GM18511 (cell line): Measurements from ENCODE around the gene R3HDM2.

Experiments used
- ATAC-seq: cut with Tn5 transposase; IDR thresholded peaks from one replicate; pipeline ENCODE4 v1.9.1; 2021; ENCODE audit warnings: mild to moderate bottlenecking, moderate library complexity; ENCODE audit not compliant: unreplicated experiment

The R3HDM2 gene

DNA sequence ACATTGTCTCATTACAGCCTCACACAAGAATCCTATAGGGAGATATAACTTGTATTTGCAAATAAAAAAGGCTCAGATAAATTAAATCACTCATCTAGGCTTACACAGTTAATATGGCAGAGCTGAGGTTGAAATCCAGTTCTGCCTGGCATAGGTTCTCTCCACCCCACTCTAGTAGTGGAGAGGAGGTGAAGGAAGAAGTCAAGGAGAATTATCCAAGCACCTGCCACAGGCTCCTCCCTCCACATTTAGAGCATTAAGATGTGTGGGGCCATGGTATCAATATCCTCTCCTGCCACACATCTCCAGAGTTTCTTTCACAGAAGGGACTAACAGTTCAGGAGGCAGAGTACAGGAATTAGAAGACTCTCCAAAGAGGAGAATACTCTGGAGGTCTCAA lies 157.3 kb downstream of the R3HDM2 start:
- no peak for ATAC-seq

DNA sequence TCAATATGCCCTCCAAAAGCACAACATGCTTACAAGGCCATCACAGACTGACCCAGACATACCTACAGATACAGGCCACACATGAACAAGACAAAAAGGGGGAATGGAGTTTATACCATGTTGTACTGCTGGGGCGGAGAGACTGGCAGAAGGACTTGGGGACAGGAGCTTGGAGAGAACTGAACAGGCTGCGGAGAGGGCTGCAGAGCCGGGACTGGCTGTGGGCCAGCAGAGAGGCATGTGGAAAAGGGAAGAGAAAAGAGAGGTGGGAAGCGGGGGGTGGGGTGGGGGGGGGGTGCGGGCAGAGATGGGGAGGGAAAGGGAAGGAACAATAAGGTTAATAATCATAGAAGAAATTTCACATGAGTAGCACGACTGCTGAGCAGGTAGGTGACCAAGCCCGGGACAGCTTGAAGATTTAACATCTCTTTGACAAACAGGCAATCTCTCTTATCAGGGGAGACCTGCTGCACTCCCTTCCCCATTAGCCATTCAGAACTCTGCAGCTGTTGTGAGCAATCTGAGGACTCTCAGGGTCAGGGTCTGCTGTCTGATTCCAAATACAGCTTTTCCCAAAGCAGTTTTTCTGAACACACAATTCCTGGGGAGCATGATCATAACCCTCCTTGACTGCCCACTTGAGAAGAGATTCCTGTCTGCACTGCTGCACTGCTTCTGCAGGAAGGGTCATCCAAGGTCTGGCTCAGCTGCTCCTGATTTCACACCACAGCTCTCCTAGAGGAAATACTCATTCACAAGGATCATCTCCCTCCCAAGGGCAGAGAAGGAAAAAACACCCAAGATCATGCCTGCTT lies 158.3 kb downstream of the R3HDM2 start:
- no peak for ATAC-seq

DNA sequence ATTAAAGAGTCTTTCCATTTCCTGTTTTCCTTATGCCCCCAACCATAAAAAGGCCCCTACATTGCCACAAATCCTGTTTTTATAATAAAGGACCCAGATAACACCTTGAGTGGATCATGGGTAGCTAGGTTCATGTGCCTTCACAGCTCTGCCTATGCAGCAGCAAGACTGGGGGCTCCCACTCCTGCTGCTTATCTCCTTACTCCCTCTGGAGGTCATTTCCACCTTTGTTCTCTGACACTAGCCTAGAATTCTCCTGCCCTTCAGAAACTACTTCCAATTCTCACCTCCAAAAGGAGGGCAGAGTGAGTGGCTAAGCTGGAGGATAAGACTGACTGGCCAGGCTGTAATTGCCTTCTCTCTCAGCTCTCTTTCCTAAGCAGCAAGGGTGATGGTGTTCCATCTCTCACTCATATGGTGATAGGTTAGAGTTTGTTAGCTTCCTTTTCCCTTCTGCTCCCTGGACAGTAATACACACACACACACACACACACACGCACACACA lies 159.8 kb downstream of the R3HDM2 start:
- no peak for ATAC-seq

DNA sequence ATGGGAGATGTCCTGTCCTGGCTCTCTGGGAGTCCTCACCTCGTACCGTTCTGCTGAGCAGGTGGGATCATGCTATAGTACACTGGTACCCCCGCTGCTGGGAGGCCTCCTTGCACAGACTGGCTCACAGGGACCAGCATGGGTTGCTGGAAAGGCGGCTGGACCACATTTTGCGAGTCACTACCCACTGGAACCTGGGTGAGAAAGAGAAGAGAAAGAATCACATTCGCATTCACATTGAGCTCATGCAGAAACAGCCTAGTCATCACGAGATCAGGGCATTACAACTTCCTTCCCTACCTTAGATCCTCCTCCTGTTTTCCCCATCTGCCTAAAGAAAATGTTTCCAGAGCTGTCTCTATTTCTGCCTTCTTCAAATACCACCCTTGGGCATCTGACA lies 162.6 kb downstream of the R3HDM2 start:
- ATAC-seq: no peak

DNA sequence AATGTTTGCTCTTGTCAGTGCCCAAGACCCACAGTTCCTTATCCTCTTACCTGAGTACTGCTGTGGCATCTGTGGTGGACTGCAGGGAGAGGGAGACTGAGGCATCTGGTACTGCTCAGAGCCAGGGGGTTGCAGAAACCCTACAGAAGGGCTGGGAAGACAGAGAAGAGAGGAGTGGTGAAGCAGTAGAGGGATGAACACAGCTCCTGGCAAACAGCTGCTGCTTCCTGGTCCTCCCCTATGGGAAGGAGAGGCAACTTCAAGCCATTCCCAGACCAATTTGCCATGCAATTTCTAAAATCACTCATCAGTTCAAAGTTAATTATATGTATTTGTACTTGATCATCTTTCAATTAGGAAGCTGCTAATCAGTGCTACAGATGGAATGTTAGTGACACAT lies 164.2 kb downstream of the R3HDM2 start:
- no peak for ATAC-seq

DNA sequence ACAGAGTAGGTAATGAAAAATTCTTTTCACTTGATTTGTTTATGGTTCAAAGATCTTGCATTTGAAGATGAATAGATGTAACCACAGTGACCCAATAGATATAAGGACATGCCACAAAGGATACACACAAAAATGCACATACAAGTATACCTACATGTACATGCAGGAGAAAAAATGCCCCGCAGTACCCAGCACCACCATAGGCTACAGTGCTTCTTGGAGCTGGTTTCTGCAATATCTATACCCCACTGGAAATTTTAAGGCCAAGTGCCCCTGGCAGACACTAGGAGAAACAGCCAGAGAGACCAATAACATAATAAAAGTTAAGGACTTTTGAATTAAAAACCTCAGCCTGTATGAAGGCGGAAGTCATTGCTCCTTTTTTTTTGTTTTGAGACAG lies 167.7 kb downstream of the R3HDM2 start:
- no peak for ATAC-seq

DNA sequence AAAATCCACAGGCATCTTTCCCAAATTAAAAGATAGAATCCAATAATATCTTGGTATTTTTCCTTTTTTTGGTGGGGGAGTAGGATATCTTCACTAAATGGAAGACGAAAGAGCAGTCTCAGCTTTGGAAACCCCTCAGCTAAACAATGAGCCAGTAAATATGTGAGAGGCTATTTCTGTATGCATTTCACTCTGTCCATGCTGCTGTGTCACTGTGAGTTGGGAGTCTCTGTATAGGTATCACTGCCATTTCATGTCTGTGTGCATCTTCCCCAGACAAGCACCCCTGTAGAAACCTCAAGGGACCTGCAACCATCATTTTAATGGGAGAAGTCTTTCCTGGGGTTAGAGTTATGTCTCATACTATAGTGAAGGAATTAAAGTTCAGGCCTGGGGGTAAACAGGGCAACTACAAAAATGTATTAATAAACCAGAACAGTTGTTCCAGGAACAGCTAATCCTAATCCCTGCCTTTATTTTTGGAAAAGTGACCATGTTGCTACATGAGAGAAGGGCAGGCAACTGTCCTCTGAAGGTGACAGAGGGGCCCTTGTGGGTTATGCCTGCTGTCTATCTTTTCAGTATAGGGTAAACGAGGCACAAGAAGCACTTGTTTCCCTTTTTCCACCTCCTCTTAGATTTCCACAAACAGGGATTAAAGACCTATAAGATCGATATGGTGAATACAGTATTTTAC lies 168.6 kb downstream of the R3HDM2 start:
- ATAC-seq: no peak

DNA sequence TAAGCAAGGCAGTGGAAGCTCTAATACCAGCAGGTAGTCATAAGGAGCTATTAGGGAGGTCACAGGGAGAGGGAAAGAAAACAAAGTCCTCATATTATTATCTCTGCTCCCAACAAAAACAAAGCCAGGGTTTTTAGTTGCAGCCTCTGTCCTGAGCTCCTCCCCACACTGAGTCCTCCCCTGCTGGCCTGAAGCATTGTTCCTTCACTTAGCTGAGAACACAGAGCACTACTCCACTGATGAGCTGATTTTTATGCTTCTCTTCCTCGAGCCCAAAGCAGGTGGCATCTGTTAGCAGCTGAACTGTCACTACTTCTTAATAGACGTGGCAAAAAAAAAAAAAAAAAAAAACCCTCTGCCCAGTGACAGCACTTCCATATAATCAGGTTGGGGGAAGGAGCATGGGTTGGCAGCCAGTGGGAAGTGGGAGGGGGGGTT lies 169.4 kb downstream of the R3HDM2 start:
- ATAC-seq: no peak

DNA sequence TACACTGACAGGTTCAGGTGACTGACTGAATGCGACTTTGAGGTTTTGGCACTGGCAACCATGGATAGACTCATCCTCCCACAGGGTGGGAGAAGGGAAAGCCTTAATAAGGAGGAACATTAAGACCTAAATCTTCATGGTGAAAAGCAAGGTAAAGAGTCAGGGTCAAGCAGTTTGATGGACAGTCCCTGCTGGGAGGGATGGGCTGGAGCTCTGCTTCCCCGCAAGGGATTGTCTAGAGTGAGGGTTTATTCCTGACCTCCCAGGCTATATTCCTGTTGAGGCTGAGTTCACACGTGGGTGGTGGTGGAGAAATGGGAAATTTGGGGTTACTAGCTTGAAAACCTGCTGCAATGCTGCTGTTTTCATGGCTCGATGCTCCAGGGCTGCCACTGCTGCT lies 170.5 kb downstream of the R3HDM2 start:
- no peak for ATAC-seq

DNA sequence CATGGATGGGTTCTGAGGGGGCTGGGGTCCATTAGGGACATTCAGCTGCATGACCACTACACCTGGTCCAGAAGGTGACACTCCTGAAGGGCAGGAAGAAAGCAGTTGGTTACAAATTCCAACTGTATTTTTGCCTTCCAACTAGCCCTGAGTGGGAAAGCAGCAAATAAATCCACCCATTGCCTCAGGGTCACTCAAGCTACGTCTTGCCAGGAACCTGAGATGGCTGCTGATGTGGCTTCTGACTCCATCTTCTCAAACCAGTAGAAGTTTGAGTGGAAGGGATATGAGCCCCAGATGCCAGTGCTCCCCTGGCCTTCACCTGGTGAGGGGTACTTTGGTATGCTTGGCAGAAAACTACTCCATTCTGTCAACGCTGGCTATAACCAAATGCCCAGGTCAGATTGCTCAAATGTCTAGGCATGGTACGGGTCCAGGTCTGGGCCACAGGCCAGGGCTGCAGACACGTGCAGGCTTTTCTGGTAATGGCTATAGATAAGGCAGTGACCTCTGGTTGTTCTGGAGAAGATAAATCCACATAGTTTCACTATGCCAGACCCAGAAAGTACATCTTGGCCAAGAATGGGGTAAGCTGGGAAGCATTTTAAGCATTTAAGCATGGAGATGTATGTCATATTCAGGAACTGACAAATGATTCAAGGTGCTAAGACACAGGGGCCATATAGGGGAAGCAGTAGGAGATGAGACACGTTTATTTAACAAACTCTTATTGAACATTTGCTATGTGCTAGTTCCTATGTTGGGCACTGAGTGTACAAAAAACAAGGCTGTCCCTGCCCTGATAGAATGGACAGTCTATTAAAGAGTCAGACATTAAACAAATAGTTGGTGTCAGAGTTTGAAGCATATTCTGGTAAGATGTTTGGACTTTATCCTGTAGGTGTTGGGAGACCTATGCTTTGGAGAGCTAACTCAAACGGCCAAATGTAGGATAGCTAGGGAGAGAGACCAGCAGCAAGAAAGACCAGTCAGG lies 171.6 kb downstream of the R3HDM2 start:
- ATAC-seq: no peak

DNA sequence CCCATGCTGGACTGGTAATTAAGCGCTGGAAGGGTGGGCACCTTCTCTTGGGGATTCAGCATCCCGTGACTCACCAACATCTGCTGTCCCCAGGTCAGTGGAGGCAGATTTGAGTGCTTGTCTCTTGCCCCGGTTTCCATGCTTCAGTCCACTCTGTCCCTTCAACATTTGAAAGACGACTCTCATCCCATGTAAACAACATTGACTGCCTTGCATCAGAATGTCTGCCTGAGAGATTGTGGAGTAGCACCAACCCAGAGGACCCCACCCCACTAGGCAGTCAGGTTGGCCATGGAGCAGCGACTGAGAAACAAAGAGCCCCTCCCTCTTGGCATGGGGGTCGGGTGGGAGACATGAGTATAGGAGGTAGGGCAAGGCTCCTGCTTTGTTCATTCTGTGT lies 174.9 kb downstream of the R3HDM2 start:
- ATAC-seq: no peak

DNA sequence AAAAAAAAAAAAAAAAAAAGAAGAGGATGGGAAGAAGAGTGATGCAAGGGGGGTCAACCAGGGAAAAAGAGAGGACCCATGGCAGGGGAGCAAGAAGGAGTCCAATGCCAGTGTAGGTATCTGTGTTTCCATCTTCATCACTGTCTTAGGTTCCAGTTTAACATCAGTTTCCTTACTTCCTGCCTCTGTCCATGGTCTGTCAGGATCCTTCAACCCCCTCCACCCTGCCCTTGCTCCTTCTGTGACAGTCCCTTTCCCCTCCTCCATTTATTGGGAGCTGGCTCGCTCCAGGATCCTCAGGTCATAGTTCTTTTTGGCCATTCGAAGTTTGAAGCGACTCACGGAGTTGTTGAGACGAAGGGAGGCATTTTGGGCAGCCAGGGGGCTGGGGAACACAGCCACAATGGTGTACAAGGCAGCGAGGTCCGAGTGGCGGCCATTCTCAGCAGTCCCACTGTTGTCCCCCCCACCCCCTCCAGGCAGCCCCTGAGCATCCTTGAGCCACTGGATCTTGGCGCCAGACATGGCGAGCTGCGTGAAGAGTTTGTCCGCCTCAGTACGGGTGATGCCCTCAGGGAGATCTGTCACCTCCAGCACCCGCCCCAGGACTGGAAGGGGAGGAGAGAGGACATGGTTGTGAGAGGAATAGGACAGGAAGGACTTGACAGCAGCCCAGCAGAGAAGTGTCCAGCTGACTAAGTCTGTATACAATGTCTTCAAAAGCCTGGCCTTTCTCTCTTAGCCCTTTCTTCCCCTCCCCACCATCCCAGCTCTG lies 176.2 kb downstream of the R3HDM2 start:
- ATAC-seq: no peak

DNA sequence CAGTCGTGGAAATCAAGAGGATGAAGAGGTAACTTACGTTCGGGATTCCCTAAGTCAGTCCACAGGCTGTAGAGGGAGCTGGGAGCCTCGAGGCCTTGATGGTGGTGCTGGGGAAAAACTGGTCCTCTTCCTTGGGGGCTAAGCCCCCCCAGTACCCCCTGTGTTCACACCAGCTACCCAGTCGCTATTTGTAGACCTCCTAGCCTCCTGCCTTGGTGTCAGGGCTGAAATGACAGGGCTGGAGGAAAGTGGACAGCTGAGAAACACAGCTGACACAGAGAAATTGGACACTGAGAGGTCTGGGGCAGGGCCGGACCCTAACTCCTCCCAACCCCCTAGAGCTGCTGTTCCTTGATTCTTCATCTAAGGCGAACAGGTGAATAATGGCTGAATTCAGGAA lies 179.9 kb downstream of the R3HDM2 start, which contains the start of gene STAC3:
TSS of gene STAC3 (minus strand) at position 232 of the 400 bp plus-strand sequence. CDS start 1,551 bp downstream, outside the sequence.
- no peak for ATAC-seq

DNA sequence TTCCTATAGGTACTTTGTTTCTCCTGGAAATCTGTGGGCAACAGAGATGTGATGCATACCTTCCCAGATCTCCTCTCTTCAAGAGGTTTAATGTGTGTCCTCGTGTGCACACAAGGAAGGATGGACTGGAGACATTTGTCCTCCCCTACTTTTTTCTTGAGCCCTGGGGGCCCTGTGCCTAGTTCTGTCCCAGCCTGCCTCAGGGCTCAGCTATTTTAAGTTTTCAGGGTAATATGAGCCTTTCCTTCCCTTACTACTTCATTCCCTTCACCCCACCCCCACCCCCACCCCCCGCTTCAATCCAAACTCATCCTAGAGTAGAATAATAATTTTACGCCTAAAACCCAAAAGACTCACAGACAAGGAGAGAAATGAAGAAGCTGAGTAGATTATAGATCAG lies 180.3 kb downstream of the R3HDM2 start:
- ATAC-seq: no peak

DNA sequence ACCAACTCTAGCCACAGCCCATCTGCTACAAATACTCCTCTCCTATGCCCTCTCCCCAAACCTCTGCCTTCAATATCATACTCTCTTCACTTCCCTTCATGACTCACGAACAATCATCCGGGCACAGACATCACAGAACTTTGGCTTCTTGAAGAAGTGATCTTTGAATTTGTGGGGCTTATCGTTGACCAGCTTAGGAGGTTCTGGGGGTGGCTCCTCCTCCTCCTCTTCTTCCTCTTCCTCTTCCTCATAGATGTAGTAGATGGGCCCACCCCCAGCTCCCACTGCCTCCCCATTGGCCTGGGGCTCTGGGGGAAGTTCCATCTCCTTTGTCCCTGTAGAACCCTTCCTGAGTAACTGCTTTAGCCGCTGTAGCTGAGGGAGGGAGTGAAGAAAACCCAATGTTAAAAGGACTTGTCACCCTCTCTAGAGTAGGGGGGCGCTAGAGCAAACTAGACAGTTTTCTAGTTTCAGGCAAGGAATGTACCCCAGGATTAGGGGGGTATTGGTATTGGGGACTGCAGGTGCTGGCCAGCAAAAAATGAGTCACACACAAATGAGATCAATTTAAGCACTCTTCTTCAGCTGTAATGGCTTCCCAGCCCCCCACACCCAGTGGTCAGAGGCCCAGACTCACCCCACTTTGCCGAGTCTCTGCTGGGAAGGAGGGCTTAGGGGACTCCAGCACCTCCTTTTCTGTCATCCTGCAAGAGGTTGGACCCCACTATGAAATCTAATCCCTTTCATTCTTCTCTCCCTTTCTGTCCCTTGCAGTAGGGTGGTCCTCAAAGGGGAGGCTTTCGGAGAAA lies 181.7 kb downstream of the R3HDM2 start:
- no peak for ATAC-seq

DNA sequence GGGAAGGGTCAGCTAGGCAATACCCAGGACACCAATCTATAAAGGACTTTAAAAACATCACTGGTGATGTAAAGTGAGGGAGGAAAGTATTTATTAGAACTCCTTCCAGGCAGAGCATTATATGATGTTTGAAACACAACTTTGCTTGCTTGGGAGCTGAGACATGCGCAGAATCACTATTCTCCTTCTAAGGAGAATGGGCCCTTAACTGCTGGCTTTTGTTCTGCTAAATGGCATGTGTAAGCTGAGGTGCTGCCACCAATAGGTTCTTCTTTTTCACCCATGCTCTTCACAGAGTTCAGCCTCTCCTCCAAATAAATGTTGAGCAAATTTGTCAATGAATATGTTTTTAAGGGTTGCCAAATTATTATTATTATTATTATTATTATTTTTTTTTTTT lies 183.8 kb downstream of the R3HDM2 start:
- no peak for ATAC-seq

DNA sequence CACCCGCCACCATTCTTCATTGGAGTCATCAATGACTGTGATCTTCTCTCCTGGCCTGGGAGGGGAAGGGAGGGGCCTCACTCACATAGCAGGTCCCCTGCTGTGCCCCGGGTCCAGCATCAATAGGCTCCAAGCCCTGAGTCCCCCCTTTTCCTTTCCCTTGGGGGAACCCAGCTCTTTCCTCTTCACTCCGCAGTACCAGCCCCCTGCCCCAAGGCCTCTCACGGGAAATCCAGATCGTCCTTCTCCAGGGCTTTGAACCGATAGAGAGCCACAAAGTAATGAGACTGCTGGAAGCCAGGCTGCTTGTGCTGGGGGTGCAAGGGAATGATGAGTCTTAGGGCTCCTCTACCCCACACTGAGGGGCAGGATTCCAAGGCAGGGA lies 186.5 kb downstream of the R3HDM2 start:
- no peak for ATAC-seq

DNA sequence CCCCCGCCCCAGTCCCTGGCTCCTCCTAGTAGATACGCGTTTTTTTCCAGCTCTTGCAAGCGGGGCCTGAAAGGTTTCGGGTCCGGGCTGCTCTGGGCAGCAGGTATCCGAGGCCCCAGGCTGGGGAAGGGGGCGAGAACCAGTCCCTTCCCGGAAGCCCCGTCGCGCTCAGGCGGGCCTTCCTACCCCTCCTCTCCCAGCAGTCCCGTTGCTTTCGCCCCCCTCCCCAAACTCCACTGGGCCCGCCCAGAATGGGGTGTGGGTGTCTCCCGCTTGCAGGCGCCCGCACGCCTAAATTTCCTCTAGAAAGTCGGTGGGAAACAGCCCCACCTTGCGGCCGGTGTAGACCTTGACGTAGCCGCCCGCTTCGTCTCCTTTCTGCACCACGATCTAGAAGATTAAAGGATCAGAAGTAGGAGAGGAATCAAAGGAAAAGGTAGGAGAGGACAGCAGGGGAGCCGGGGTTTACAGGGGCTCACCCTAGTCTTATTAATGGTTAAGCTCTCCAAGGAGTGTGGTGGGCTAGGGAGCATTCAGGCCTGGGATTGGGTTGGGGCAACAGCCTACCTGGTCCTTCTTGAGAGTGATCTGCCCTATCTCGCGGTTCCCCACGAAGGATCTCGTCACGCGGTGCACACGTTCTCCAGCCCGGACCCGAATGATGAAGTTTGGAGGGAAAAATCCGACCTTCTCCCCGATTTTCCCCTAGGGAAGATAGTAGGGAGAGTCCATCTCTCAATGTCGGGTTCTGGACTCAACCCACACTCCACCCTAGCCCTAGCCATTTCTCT lies 187.1 kb downstream of the R3HDM2 start:
- peak; percentile 27 for ATAC-seq
